CD4-positive, alpha-beta T cell (primary cell): ENCODE data around the gene IGF2BP3. TPM values are rescaled to one million over a fixed set of nuclear protein-coding genes. Genes with fewer than 3 reads are reported as not detected.

Experiments
- ATAC-seq: fragments of 200-7000 bp; cut with Tn5 transposase; one replicate; pipeline ENCODE4 v1.10.0; 2022; ENCODE audit warnings: mild to moderate bottlenecking; ENCODE audit not compliant: poor library complexity
- CTCF ChIA-PET: fragments of 350-600 bp; sonication (Branson Sonifier 250); formaldehyde crosslinking; loops from one replicate; lab custom pipeline; 2021; ENCODE audit warnings: antibody characterized with exemption, inconsistent platforms; lab: Charles Lee
- POLR2A ChIA-PET: fragments of 350-600 bp; sonication (Branson Sonifier 250); formaldehyde crosslinking; loops from one replicate; lab custom pipeline; 2021; ENCODE audit warnings: antibody characterized with exemption, inconsistent platforms; lab: Charles Lee
- DNase-seq, 14 experiments: peaks; one replicate each; pipeline ENCODE4 v3.0.0-alpha.2; 2013 to 2020; ENCODE audit warnings: mixed read lengths in 2 of 14
- H3K27ac ChIP-seq, 2 donors: one replicate each; pipeline versions ENCODE4 v1.5.1 to v1.7.0; 2013; ENCODE audit warnings: low read length in 2 of 2, low read depth in 1 of 2, mild to moderate bottlenecking in 1 of 2
- H3K27me3 ChIP-seq, 2 experiments: 1 replicate in 1 of 2; 2 replicates in 1 of 2; pipeline versions ENCODE4 v1.6.1 to v1.7.0; 2013; ENCODE audit warnings: low read length in 2 of 2, control low read depth in 1 of 2, mild to moderate bottlenecking in 1 of 2, moderate library complexity in 1 of 2; ENCODE audit not compliant: insufficient read depth in 2 of 2, control insufficient read depth in 1 of 2
- H3K36me3 ChIP-seq: one replicate; pipeline ENCODE4 v1.6.1; 2013; ENCODE audit warnings: low read length, control low read depth; ENCODE audit not compliant: insufficient read depth
- H3K4me1 ChIP-seq: one replicate; pipeline ENCODE4 v1.6.1; 2013; ENCODE audit warnings: low read length, control low read depth; ENCODE audit not compliant: insufficient read depth
- H3K4me3 ChIP-seq: one replicate; pipeline ENCODE4 v1.5.1; 2013; ENCODE audit warnings: mild to moderate bottlenecking, low read length, moderate library complexity
- H3K9me3 ChIP-seq, 2 experiments: 1 replicate in 1 of 2; 2 replicates in 1 of 2; pipeline versions ENCODE4 v1.6.1 to v1.7.0; 2013; ENCODE audit warnings: low read length in 2 of 2, mild to moderate bottlenecking in 2 of 2, control low read depth in 1 of 2, moderate library complexity in 1 of 2; ENCODE audit not compliant: control insufficient read depth in 1 of 2, insufficient read depth in 1 of 2
- H3K27ac Mint-ChIP-seq: one replicate; pipeline ENCODE4 v1.8.0; 2020; ENCODE audit warnings: mixed read lengths
- H3K27me3 Mint-ChIP-seq: one replicate; pipeline ENCODE4 v1.8.0; 2021; ENCODE audit warnings: mixed read lengths
- H3K36me3 Mint-ChIP-seq: one replicate; pipeline ENCODE4 v1.8.0; 2021; ENCODE audit warnings: low read depth, mixed read lengths
- H3K4me1 Mint-ChIP-seq: one replicate; pipeline ENCODE4 v1.8.0; 2021; ENCODE audit warnings: low read depth, mixed read lengths
- H3K4me3 Mint-ChIP-seq: one replicate; pipeline ENCODE4 v1.8.0; 2020; ENCODE audit warnings: mild to moderate bottlenecking, mixed read lengths
- H3K9me3 Mint-ChIP-seq: one replicate; pipeline ENCODE4 v1.8.0; 2020; ENCODE audit warnings: mixed read lengths
- CTCF ChIP-seq: fragments of 200-600 bp; IDR thresholded peaks from one replicate; pipeline ENCODE4 v1.8.0; 2022; ENCODE audit warnings: antibody characterized with exemption, mild to moderate bottlenecking
- intact Hi-C, 2 experiments: fragments of 100-400 bp; cut with DNase I in 1 of 2; cut with micrococcal nuclease in 1 of 2; formaldehyde crosslinking; loops; one replicate each; pipeline versions ENCODE4 v1.15.1 to v1.9.0; 2023 to 2025; cut with DNase I, micrococcal nuclease
- total RNA-seq, 174 experiments: library from RNA in 2 of 174; stranded (reverse) in 2 of 174; gene quantifications; one replicate each; pipeline ENCODE4 v1.2.3 and lab custom pipeline; 2021 to 2026

The IGF2BP3 gene
- total RNA-seq, 2 experiments from 2014 or later = not detected

- ATAC-seq = no peak
- Histone ChIP-seq H3K27me3 (no peaks in the 10 kb centered on the region), H3K4me3 (no peak overlapping the region), H3K4me1 (peaks cover 12% of the 10 kb centered on the region), H3K27ac (no peak overlapping the region), H3K9me3 (no peaks in the 10 kb centered on the region), H3K36me3 (no peaks in the 10 kb centered on the region)
- intact Hi-C loops = loop anchor here in 1 of 2 experiments (5.0 kb wide), 1 partner anchor 57 kb away; no protein-coding TSS in a partner anchor
- ChIA-PET POLR2A (no interaction called here), CTCF (interaction anchor here (0.8 kb wide), 1 partner anchor 12 kb away, joined by 4 read pairs; no protein-coding TSS in a partner anchor)
- no peaks in the 10 kb centered on the region for H3K36me3 Mint-ChIP-seq
- TF ChIP-seq CTCF = no peak
- H3K27ac Mint-ChIP-seq = no peak overlapping the region
- H3K4me1 Mint-ChIP-seq = peaks cover 11% of the 10 kb centered on the region
- no peak for DNase-seq
- H3K4me3 Mint-ChIP-seq = no peak overlapping the region
- no peaks in the 10 kb centered on the region for H3K27me3 Mint-ChIP-seq
- no peaks in the 10 kb centered on the region for H3K9me3 Mint-ChIP-seq
Observed at GRCh38 chr7:23284871-23285270, 185.4 kb downstream of the IGF2BP3 start.

DNA sequence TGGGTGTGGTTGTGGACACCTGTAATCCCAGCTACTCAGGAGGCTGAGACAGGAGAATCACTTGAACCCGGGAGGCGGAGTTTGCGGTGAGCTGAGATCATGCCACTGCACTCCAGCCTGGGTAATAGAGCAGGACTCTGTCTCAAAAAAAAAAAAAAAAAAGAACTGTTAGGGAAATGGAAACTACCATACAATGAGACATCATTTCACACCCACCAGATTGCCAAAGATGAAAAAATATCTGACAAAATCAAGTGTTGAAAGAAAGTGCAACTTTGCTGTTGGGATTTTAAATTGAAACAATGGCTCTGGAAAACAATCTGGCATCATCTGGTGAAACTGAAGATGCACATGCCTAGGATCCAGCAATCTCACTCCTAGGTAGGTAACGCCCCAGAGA lies 187.2 kb downstream of the IGF2BP3 start:
- H3K36me3 ChIP-seq = no peaks in the 10 kb centered on the region
- Mint-ChIP-seq H3K36me3 (no peaks in the 10 kb centered on the region), H3K4me1 (peaks cover 7% of the 10 kb centered on the region), H3K9me3 (no peaks in the 10 kb centered on the region), H3K27ac (no peak overlapping the region), H3K4me3 (no peak overlapping the region), H3K27me3 (no peaks in the 10 kb centered on the region)
- ChIA-PET CTCF (interaction anchor here (0.6 to 1.5 kb wide), 3 partner anchors 10 to 335 kb away, joined by 3 to 5 read pairs (median 3); no protein-coding TSS in a partner anchor), POLR2A (no interaction called here)
- no peak for ATAC-seq
- DNase-seq = no peak
- no peaks in the 10 kb centered on the region for H3K27me3 ChIP-seq
- intact Hi-C loops = loop anchor here in 1 of 2 experiments (5.0 kb wide), 1 partner anchor 59 kb away; no protein-coding TSS in a partner anchor
- no peak for TF ChIP-seq CTCF
- peaks cover 4% of the 10 kb centered on the region for H3K4me1 ChIP-seq
- H3K9me3 ChIP-seq = no peaks in the 10 kb centered on the region
- no peak overlapping the region for H3K27ac ChIP-seq
- no peak overlapping the region for H3K4me3 ChIP-seq

DNA sequence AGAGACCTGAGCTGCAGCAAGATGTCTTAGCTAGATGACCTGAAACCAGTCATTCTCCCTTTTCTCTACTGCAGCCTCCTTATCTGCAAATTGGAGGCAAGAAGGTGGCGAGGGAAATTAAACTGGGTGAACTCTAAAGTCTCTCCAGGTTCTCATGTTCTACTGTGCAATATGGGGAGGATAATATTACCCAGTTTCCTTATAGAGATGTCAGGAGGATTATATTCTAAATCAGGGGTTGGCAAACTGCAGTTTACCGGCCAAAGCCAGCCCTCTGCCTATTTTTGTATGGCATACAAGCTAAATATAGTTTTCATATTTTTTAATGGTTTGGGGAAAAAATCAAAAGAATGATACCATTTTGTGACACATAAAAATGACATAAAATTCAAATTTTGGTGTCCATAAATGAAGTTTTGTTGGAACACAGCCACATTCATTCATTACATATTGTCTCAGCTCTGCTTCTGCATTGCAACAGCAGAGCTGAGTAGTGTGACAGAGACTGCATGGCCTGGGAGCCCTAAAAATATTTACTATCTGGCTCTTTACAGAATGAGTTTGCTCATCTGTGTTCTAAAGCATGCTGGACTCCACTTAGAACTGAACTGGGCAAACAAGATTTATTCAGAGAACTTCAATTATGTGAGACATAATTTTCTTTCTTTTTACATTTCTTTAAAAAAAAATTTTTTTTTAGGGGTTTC lies 190.3 kb downstream of the IGF2BP3 start:
- Histone ChIP-seq H3K27me3 (no peaks in the 10 kb centered on the region), H3K36me3 (no peaks in the 10 kb centered on the region), H3K9me3 (no peaks in the 10 kb centered on the region), H3K4me3 (no peak overlapping the region), H3K27ac (no peak overlapping the region), H3K4me1 (no peaks in the 10 kb centered on the region)
- no peak for TF ChIP-seq CTCF
- ATAC-seq = no peak
- Mint-ChIP-seq H3K27ac (no peak overlapping the region), H3K27me3 (no peaks in the 10 kb centered on the region), H3K9me3 (no peaks in the 10 kb centered on the region), H3K36me3 (no peaks in the 10 kb centered on the region), H3K4me1 (no peaks in the 10 kb centered on the region), H3K4me3 (no peak overlapping the region)
- POLR2A ChIA-PET = interaction anchor here (1.0 to 1.7 kb wide), 2 partner anchors 9 to 66 kb away, joined by 3 to 4 read pairs; no protein-coding TSS in a partner anchor
- CTCF ChIA-PET = no interaction called here
- no peak for DNase-seq
- intact Hi-C loops = loop anchor here (2.0 to 10.0 kb wide), 6 partner anchors 62 to 1385 kb away; partner anchors contain the start of gene NUP42 (in 1 of the 2)
